ENCODE data around the gene S100G. TPM values are rescaled to one million over a fixed set of nuclear protein-coding genes. Genes with fewer than 3 reads are reported as not detected.

The S100G gene, protein sequence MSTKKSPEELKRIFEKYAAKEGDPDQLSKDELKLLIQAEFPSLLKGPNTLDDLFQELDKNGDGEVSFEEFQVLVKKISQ
- not detected in 5 replicates for total RNA-seq (2022; extraction: Qiagen RNA extraction; ENCODE audit: low read depth)

GRCh38 chrX:16649858-16650257 lies at the start of gene S100G:
Gene S100G (plus strand): TSS chrX:16650158. CDS start chrX:16651007, 849 bp downstream.

Other genes with a start within 250 kb of the S100G start
- gene CTPS2, start 62.5 kb downstream of the S100G start, total RNA-seq (2022; extraction: Qiagen RNA extraction; ENCODE audit: low read depth): 7.8 to 10.7 TPM (median 10.5 TPM) in 5 replicates
- gene SYAP1, start 69.5 kb downstream of the S100G start, total RNA-seq (2022; extraction: Qiagen RNA extraction; ENCODE audit: low read depth): 18.3 to 24.0 TPM (median 23.2 TPM) in 5 replicates
- gene TXLNG, start 136.3 kb downstream of the S100G start, total RNA-seq (2022; extraction: Qiagen RNA extraction; ENCODE audit: low read depth): 9.8 to 18.1 TPM (median 15.6 TPM) in 5 replicates
- 156 to 183 TPM (median 165 TPM) in 5 replicates for gene RBBP7, start 220.2 kb downstream of the S100G start, total RNA-seq (2022; extraction: Qiagen RNA extraction; ENCODE audit: low read depth)

All from A549 treated with RU486 at 1 μM for 4 hours (cell line).